HG03280 (cell line): ENCODE results near the gene ARL11.

Source experiments
- ATAC-seq: cut with Tn5 transposase; IDR thresholded peaks from one replicate; pipeline ENCODE4 v1.9.1; 2021; ENCODE audit warnings: mild to moderate bottlenecking, moderate library complexity; ENCODE audit not compliant: unreplicated experiment

Gene ARL11

GRCh38 chr13:49646688-49647087 is 18.4 kb downstream of the ARL11 start:
- no peak for ATAC-seq

DNA sequence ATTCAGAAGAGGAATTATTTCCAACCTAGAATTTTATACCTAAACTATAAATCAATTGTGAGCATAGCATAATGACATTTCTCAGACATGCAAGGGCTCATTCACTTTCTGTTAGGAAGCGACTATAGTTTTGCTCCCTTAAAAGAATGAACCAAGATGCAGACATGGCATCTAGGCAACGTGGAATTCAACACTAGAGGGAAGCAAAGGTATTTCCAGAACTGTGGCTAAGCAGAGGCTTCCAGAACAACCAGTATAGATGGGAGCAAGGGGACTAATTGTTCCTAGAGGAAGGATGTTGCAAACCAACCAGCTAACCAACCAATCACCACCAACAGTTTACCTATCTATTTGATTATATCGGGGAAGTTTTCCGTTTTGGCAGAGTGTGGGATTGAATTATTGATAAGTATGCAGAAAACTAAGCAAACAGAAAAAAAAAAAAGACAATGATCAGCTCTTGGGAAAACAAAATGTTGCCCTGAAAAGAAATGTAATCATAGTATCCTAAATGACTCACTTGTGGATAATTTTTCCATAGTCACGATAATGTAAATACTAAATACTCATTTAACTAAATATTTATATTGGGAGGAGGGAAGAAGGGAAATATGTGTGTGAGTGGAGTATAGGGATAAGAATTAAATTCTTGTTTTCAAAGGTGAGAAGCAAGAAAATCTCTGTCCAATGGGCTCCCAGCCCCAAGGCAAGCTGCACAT is 21.1 kb downstream of the ARL11 start:
- no peak for ATAC-seq

DNA sequence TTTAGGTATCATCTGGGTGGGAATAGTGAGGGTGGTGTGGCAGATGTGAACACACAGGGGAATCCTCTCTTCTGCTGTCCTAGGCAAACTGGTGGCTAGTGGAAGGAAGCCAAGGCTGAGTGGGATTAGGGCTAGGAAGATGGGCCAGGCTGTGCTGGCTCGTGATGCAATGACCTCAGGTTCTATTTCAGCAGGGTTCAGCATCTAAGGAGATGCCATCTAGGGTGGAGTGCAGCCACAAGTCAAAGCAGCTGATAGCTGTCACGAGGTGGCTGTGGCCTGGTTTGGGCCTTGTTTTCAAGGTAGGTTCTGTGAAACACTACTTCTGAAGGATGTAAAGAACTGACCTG is 21.6 kb downstream of the ARL11 start:
- no peak for ATAC-seq

DNA sequence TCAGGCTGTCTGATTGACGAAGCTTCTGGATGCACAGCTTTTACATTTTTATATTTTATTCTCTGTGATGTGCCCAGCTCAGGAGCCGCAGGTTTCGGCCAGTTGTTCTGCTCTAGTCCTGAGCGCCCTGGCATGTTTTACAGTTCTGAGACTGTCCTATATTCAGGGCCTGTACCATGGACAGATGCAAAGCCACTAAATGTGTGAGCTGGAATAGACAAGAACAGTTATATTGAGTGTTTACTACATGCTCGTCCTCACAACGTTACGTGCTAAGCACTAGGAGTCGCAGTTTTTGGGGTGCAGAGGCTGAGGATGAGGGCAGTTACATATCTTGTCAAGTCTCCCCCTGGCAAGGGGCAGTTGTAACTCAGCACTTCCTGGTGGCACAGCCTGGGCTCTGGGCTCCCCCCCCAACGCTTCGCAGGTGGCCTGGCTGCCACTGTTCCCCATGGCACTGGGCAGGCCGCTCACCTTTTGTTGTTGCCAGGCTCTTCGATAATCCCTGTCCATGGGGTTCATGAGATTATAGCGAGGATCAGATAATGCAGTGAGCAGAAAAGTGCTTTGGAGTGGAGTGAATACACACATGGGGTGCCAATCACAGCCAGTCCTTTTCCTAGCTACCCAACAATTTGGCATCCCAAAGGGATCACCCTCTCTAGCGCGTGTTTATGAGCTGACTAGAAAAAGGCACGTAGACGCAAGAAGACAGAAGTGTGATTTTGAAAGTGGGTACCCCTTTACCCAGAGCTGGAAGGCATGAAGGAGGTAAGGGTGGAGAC is 23.5 kb downstream of the ARL11 start:
- ATAC-seq, result no peak

DNA sequence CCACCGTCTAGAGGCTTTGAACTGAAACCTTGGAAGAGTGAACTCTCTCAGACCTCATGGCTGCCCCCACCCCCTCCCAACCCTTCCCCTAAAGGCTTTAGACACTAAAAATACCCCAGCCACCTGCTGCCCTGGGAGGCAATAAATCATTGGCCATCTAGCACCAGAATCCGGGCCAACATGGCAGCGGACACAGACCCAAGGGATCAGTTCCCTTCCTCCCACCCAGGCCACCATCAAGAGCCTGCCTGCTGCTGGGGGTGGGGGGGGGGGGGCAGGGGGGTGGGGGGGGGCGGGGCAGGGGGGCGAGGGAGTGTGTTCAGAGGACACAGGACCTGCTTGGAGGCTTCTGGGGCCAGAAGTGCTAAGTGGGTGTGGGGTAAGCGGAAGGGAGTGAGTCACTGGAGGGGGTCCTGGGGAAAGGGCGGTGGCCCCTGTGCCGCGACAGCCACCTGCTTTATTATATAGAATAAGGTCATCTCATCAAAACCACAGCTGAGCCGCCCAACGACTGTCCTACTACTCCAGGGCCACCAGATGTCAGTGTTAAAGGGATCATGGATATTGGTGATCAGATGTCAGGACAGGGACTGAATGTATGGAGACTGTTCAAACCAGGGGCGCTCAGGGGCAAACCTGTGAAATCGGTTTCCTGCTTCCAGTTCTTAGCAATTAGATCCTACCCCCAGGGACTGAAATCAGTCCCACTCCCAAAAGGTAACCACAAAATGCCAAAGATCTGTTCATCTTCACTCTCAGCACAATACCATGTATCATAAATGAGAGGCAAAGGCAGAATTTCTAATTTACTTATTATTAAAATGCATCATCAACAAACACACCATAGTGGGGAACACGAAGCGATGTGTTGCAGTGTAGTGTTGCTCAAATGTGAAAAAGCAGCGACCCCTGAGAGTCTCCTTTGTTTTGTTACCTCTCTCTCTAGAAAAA is 24.3 kb downstream of the ARL11 start:
- ATAC-seq, result no peak

DNA sequence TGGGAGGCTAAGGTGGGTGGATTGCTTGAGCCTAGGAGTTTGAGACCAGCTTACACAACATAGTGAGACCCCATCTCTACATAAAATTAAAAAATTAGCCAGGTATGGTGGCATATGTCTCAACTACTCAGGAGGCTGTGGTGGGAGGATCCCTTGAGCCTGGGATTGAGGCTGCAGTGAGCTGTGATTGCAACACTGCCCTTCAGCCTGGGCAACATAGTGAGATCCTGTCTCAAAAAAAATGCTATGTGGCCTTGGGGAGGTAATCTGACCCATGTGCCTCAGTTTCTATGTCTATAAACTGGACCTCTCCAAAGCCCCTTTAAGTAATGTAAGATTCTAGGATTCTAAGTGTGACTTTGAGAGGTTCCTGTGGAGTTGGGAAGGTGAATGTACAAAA is 25.2 kb downstream of the ARL11 start:
- ATAC-seq, result no peak

- no peak for ATAC-seq
Observed at GRCh38 chr13:49654011-49654410, 25.7 kb downstream of the ARL11 start.

- ATAC-seq, result no peak
Observed at GRCh38 chr13:49655906-49656305, 27.6 kb downstream of the ARL11 start.

DNA sequence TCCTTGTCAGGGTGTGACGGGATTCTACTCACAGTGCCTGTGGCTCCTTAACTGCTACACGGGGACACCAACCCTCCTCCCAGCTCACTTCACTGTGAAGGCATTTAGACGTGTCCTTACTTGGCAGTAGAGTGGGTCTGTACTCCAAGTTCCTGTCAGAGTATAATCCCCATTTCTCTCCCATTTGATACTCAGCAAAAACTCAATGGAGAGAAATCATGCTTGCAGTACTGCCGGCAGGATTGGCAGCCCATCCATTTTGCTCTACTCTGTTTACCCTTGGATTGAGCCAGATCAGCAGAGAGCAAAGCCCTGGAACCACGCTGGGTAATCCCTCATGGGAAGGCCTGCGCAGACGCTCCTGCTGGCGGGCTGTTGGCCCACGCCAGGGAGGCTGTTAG is 28.9 kb downstream of the ARL11 start:
- no peak for ATAC-seq

GRCh38 chr13:49664606-49665005 is 36.3 kb downstream of the ARL11 start:
- ATAC-seq, result no peak

- ATAC-seq, result no peak
Observed at GRCh38 chr13:49667773-49668172, 39.5 kb downstream of the ARL11 start.

DNA sequence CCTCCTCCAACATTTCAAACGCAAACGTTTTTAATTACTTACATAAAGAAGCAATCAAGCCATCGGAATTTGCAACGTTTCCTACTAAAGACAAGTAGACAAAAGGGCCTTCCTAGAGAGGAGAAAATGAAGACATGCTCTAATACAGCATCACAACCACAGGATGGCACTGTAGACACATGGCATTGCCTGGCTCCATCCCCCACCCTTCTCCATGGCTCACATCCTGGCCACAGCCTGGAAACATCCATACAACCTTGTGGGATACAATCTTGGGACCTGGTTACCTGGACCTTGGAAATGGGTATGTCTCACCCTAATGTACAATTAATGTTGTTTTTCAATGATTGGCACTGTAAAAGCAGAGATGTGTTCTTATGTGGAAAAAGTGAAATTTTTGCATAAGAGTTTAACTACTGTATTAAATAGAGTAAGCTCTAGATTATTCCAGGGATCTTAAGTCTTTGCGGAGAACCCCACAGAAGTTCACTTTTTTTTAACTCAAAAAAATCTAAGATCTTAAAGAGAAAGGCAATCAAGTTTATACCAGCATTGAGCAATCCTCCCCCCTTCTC is 41.5 kb downstream of the ARL11 start:
- ATAC-seq, result no peak

DNA sequence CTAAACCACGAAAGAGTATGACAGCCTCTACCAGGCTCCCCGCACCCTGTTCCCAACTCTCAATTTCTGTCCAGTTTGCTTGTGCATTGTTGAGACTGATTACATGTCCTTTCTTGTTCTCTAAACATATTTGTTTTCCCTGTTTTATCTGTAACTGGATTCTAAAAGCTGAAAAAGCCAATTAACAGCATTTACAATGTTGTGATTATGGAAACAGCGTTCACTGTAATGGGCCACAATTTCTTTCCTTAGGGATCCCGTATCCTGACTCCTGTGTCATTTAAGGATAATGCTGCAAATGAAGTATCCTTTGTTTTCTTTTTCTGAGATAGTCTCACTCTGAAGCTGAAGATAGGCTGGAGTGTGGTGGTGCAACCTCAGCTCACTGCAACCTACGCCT is 42.5 kb downstream of the ARL11 start:
- no peak for ATAC-seq

DNA sequence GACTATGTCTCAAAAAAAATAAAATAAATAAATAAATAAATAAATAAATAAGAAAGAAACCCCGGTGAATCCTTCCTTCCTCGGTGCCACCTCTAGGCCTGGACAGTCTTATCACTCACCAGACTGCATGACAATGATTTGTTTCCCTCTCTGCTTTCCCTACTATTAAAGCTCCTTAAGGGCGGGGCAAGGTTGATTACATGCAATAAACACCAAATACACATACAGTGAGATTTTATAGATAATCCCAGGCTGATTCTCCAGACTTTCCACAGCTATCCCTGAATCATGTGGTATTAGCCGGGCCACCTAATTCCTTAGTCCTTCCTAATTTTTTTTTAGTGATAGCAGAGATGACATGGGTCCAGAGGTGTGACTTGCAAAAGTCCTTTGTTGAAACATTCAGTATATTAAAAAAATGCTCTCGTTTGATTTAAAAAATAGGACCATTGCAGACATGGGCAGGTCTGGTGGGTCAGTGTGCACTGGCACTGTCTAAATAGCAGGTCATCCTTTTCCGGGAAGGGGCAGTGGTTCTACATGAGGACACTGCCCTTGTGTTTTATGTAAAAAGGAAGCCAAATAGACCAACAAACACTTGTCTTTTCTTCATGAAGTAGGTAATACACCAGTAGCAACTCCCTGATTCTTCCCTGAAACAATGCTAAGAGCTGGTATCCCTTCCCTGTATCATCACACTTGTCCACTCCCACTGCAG is 48.4 kb downstream of the ARL11 start:
- no peak for ATAC-seq

DNA sequence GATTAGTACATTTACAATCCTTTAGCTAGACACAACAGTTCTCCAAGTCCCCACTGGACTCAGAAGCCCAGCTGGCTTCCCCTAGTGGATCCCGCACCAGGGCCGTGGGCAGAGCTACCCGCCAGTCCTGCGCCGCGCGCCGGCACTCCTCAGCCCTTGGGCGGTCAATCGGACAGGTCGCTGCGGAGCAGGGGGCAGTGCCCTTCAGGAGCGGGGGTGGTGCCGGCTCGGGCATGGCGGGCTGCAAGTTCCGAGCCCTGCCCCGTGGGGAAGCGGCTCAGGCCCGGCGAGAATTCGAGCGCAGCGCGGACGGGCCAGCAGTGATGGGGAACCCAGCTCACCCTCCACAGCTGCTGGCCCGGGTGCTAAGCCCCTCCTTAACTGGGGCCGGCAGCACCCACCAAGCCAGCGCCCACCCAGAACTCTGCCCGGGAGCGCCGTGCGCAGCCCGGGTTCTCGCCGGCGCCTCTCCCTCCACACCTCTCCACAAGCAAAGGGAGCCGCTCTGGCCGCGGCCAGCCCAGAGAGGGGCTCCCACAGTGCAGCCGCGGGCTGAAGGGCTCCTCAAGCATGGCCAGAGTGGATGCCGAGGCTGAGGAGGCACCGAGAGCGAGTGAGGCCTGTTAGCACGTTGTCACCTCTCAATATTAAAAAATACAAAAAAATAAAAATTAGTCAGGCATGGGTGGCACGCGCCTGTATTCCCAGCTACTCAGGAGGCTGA is 50.0 kb downstream of the ARL11 start:
- no peak for ATAC-seq

DNA sequence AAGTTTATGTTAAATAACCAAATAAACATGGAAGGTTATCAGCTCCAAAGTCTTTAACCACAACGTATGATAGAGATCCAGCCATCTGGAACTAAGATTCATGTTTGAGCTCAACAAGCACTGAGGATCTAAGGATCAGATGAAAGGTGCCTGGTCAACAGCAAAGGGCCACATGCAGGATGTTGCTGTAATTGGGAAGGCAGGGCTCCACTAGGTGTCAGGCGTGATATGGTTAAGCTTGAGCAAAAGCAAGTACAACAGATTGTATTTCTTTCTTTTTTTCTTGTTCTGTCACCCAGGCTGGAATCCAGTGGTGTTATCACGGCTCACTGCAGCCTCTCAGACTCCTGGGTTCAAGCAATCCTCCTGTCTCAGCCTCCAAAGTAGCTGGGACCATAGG is 50.9 kb downstream of the ARL11 start:
- no peak for ATAC-seq

DNA sequence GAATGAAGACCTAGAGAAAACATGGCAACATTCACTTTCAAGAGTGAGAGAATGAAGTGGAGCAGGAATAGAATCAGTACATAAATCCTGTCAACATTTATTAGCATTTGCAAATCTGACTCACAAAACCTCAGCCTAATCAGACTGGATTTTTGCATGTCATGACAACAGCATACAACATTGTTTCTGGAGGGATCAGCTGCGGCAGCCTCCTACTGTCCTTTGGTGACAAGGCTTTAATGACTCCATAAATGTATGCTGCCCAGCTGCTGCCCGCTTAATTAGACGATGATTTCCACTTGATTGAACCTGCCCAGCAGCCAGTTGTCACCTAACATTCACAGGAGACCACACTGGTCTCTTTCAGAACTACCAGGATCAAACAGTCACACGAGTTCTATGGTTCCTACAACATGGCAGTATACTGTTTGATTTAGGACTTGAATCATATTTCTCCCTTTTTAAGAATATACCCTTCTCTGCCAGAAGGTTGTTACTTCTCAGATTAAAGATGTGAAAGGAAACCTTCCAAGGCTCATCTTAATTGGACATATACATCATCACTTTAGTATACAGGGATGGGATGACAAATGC is 53.6 kb downstream of the ARL11 start:
- ATAC-seq, result no peak
